GM12878 (cell line): ENCODE measurements around the gene OCA2. TPM values are rescaled to one million over a fixed set of nuclear protein-coding genes. Genes with fewer than 3 reads are reported as not detected.

ENCODE experiments used
- ATAC-seq: fragments of 200-7000 bp; cut with Tn5 transposase; 3 replicates; pipeline ENCODE4 v1.9.1; 2020; ENCODE audit warnings: mild to moderate bottlenecking, moderate library complexity
- BruUV-seq: library from RNA; stranded (reverse); fragments of 400-500 nt; replicated peaks from 2 replicates; lab custom pipeline; 2021; lab: Mats Ljungman, UMichigan
- CTCF ChIA-PET: fragments of 300-600 bp; sonication (Branson Sonifier 250); formaldehyde crosslinking; extraction: SDS; loops from one replicate; lab custom pipeline; 2021; ENCODE audit warnings: inconsistent platforms; lab: Yijun Ruan, JAX
- POLR2A ChIA-PET: fragments of 350-600 bp; formaldehyde crosslinking; extraction: SDS; loops from one replicate; lab custom pipeline; 2021; ENCODE audit warnings: inconsistent platforms; lab: Charles Lee
- RAD21 ChIA-PET: fragments of 300-600 bp; sonication (Branson Sonifier 250); formaldehyde crosslinking; loops from one replicate; lab custom pipeline; 2023; ENCODE audit warnings: antibody characterized with exemption; ENCODE audit not compliant: unreplicated experiment; lab: Charles Lee
- SMC1A ChIA-PET: fragments of 300-600 bp; sonication (Branson Sonifier 250); formaldehyde crosslinking; loops from one replicate; lab custom pipeline; 2023; ENCODE audit not compliant: unreplicated experiment, uncharacterized antibody; lab: Charles Lee
- DNase-seq: peaks from one replicate; pipeline ENCODE4 v3.0.0-alpha.2; 2011; ENCODE audit warnings: low read depth, low spot score
- FAIRE-seq: peaks from 3 replicates; lab custom pipeline; 2011; peaks lifted over from hg19 to GRCh38; lab: Jason Lieb, UNC
- H2AFZ ChIP-seq: 2 replicates; pipeline ENCODE4 v1.6.0; 2011; ENCODE audit warnings: low read depth, low read length, control low read depth; ENCODE audit not compliant: control insufficient read depth
- H3K27ac ChIP-seq: 2 replicates; pipeline ENCODE4 v1.5.1; 2011; ENCODE audit warnings: control low read depth; ENCODE audit not compliant: control insufficient read depth, insufficient read depth
- H3K27me3 ChIP-seq, 2 experiments: replicated peaks in 1 of 2; 2 replicates each; pipeline versions ENCODE4 v1.6.0 to v1.6.1; 2011; ENCODE audit warnings: low read length in 1 of 2; ENCODE audit not compliant: control insufficient read depth in 2 of 2, insufficient read depth in 2 of 2
- H3K36me3 ChIP-seq, 2 experiments: 2 replicates each; pipeline ENCODE4 v1.5.1; 2011; ENCODE audit warnings: low read length in 1 of 2; ENCODE audit not compliant: control insufficient read depth in 2 of 2, insufficient read depth in 2 of 2
- H3K4me1 ChIP-seq: 2 replicates; pipeline ENCODE4 v1.6.1; 2011; ENCODE audit warnings: mild to moderate bottlenecking, low read length, moderate library complexity, mixed read lengths; ENCODE audit not compliant: control insufficient read depth, insufficient read depth
- H3K4me2 ChIP-seq: 2 replicates; pipeline ENCODE4 v1.6.0; 2011; ENCODE audit warnings: control low read depth; ENCODE audit not compliant: control insufficient read depth, insufficient read depth
- H3K4me3 ChIP-seq: fragments of 200-600 bp; sonication (generic); 2 replicates; pipeline ENCODE4 v1.5.1; 2016
- H3K79me2 ChIP-seq: 2 replicates; pipeline ENCODE4 v1.6.0; 2011; ENCODE audit warnings: low read length; ENCODE audit not compliant: control insufficient read depth, insufficient read depth
- H3K9ac ChIP-seq: 2 replicates; pipeline ENCODE4 v1.8.0; 2011; ENCODE audit warnings: low read length, control low read depth, mixed read lengths; ENCODE audit not compliant: control insufficient read depth, insufficient read depth
- H3K9me3 ChIP-seq: replicated peaks from 3 replicates; pipeline ENCODE4 v1.5.1; 2011; ENCODE audit warnings: mild to moderate bottlenecking, low read length; ENCODE audit not compliant: control insufficient read depth, insufficient read depth
- H4K20me1 ChIP-seq: 2 replicates; pipeline ENCODE4 v1.6.0; 2011; ENCODE audit not compliant: control insufficient read depth, insufficient read depth
- BMI1 ChIP-seq: fragments of 450-650 bp; IDR thresholded peaks from 2 replicates; pipeline ENCODE4 v1.6.1; 2016; ENCODE audit warnings: mild to moderate bottlenecking, moderate library complexity, borderline replicate concordance
- CEBPB ChIP-seq, 2 experiments: fragments of 150-350 bp in 1 of 2; IDR thresholded peaks; 2 replicates each; pipeline ENCODE4 v1.6.1; 2012 to 2014; ENCODE audit warnings: low read depth in 2 of 2, low read length in 2 of 2, borderline replicate concordance in 1 of 2, inconsistent platforms in 1 of 2
- CHD2 ChIP-seq: IDR thresholded peaks from 2 replicates; pipeline ENCODE4 v1.6.1; 2011; ENCODE audit warnings: low read depth, low read length, improper control_type of control experiment, borderline replicate concordance
- EED ChIP-seq: sonication (generic); IDR thresholded peaks from 2 replicates; pipeline ENCODE4 v1.6.1; 2016; ENCODE audit warnings: antibody characterized with exemption, low read depth
- RB1 ChIP-seq: fragments of 450-650 bp; formaldehyde crosslinking; IDR thresholded peaks from 2 replicates; pipeline ENCODE4 v1.6.1; 2017; ENCODE audit warnings: mild to moderate bottlenecking, borderline replicate concordance
- STAT3 ChIP-seq: IDR thresholded peaks from 2 replicates; pipeline ENCODE4 v1.6.1; 2011; ENCODE audit warnings: low read depth, low read length, improper control_type of control experiment
- USF2 ChIP-seq: IDR thresholded peaks from 2 replicates; pipeline ENCODE4 v1.6.1; 2011; ENCODE audit warnings: low read depth, low read length, improper control_type of control experiment, borderline replicate concordance
- ZBTB4 ChIP-seq: fragments of 450-650 bp; formaldehyde crosslinking; IDR thresholded peaks from 2 replicates; pipeline ENCODE4 v1.4.0; 2022; ENCODE audit warnings: mild to moderate bottlenecking, moderate library complexity
- in situ Hi-C: fragments of 300-500 bp; cut with MboI; formaldehyde crosslinking; loops from 9 replicates; pipeline ENCODE4 v1.14.3; 2018; ENCODE audit warnings: mixed read lengths
- intact Hi-C: fragments of 100-400 bp; cut with micrococcal nuclease; formaldehyde crosslinking; loops from one replicate; pipeline ENCODE4 v1.14.2; 2022; ENCODE audit not compliant: unreplicated experiment
- polyA plus RNA-seq, 11 experiments: library from polyadenylated mRNA; depleted of rRNA in 4 of 11; unstranded in 6 of 11; stranded (reverse) in 5 of 11; fragments of >200 nt; fragmentation: Nextera tagmentation in 4 of 11; fragmentation: Illumina TruSeq in 1 of 11; extraction: Ambion mirVana in 4 of 11; extraction: Trizol in 1 of 11; gene quantifications; 1 replicate in 1 of 11; 2 replicates in 10 of 11; pipeline versions ENCODE4 v1.2.1 to v1.2.3, GENCODE V29; 2011 to 2016; ENCODE audit warnings: inconsistent platforms in 2 of 11, missing spikeins in 2 of 11, low read depth in 1 of 11
- total RNA-seq, 4 experiments: library from RNA; depleted of rRNA in 3 of 4; stranded (reverse); fragments of >200 nt in 3 of 4; fragmentation: Illumina TruSeq in 1 of 4; extraction: Trizol in 1 of 4; gene quantifications; 2 replicates each; pipeline versions ENCODE4 v1.2.1 to v1.2.3, GENCODE V29; 2013 to 2021

The OCA2 gene
- total and polyA plus RNA-seq, 10 of the 15 experiments (the other 5 are each of a cell fraction or from before 2014, with no cell fraction given): 0.04 to 1.8 TPM; not detected in 8

GRCh38 chr15:27973886-27974285, 125.2 kb downstream of the OCA2 start:
- DNase-seq (no peak), ATAC-seq (no peak), FAIRE-seq (no peak)
- RAD21 ChIA-PET: no interaction called here
- no peak overlapping the region for H2AFZ ChIP-seq
- H3K27me3 ChIP-seq: no peaks in the 10 kb centered on the region
- H3K9me3 ChIP-seq: no peaks in the 10 kb centered on the region; the same call in 2 of the 3 replicates
- no peak overlapping the region for H3K27ac ChIP-seq
- H3K79me2 ChIP-seq: no peaks in the 10 kb centered on the region
- H4K20me1 ChIP-seq: no peaks in the 10 kb centered on the region
- POLR2A ChIA-PET: no interaction called here
- no peak overlapping the region for H3K4me3 ChIP-seq
- SMC1A ChIA-PET: no interaction called here
- H3K9ac ChIP-seq: no peak overlapping the region
- H3K36me3 ChIP-seq: no peaks in the 10 kb centered on the region
- intact Hi-C loops (no loop called here), in situ Hi-C loops (no loop called here)
- no peak for TF ChIP-seq USF2
- no peak for TF ChIP-seq RB1
- TF ChIP-seq CHD2: no peak
- no peak for TF ChIP-seq EED
- no peak for TF ChIP-seq STAT3
- TF ChIP-seq BMI1: no peak
- TF ChIP-seq CEBPB (IDR thresholded peaks at IDR 0.05; ENCODE audit: borderline replicate concordance in 1 of 2, low read depth in 2 of 2, low read length in 2 of 2): no peak
- TF ChIP-seq ZBTB4 (CRISPR knock-in tag): no peak
- no peak overlapping the region for H3K4me2 ChIP-seq
- BruUV-seq: no TSS peak
- CTCF ChIA-PET: no interaction called here
- no peaks in the 10 kb centered on the region for H3K4me1 ChIP-seq
